Keratinocyte (primary cell): ENCODE results near the gene ZNF30. TPM values are rescaled to one million over a fixed set of nuclear protein-coding genes. Genes with fewer than 3 reads are reported as not detected.

Source experiments
- DNase-seq: peaks from one replicate; pipeline ENCODE4 v3.0.0-alpha.2; 2011; ENCODE audit warnings: low read depth, missing footprints, low spot score
- FAIRE-seq: peaks from 2 replicates; lab custom pipeline; 2011; peaks lifted over from hg19 to GRCh38; lab: Jason Lieb, UNC
- H2AFZ ChIP-seq: 2 replicates; pipeline ENCODE4 v1.6.0; 2012; ENCODE audit warnings: low read length, control low read depth, inconsistent platforms; ENCODE audit not compliant: control insufficient read depth
- H3K27ac ChIP-seq: 2 replicates; pipeline ENCODE4 v1.5.1; 2011; ENCODE audit warnings: low read length; ENCODE audit not compliant: control insufficient read depth, insufficient read depth
- H3K27me3 ChIP-seq: 3 replicates; pipeline ENCODE4 v1.6.0; 2011; ENCODE audit warnings: low read length; ENCODE audit not compliant: control insufficient read depth, insufficient read depth; ENCODE audit errors: extremely low read depth
- H3K36me3 ChIP-seq, 2 experiments: 2 replicates in 1 of 2; 3 replicates in 1 of 2; pipeline ENCODE4 v1.5.1; 2011; ENCODE audit warnings: low read length in 2 of 2, mild to moderate bottlenecking in 1 of 2; ENCODE audit not compliant: control insufficient read depth in 2 of 2, insufficient read depth in 2 of 2; ENCODE audit errors: extremely low read depth in 1 of 2
- H3K4me1 ChIP-seq: 3 replicates; pipeline ENCODE4 v1.5.1; 2011; ENCODE audit warnings: low read length; ENCODE audit not compliant: control insufficient read depth, insufficient read depth; ENCODE audit errors: extremely low read depth
- H3K4me2 ChIP-seq: 3 replicates; pipeline ENCODE4 v1.6.0; 2011; ENCODE audit warnings: low read depth, low read length; ENCODE audit not compliant: control insufficient read depth, insufficient read depth; ENCODE audit errors: extremely low read depth
- H3K4me3 ChIP-seq, 3 experiments: fragments of 200-600 bp in 1 of 3; sonication (generic) in 1 of 3; 2 replicates in 2 of 3; 3 replicates in 1 of 3; pipeline ENCODE4 v1.5.1; 2011 to 2016; ENCODE audit warnings: low read length in 3 of 3, mild to moderate bottlenecking in 3 of 3, control low read depth in 2 of 3, inconsistent platforms in 1 of 3, low read depth in 1 of 3, mixed read lengths in 1 of 3, mixed run types in 1 of 3, moderate library complexity in 1 of 3; ENCODE audit not compliant: control insufficient read depth in 2 of 3, insufficient read depth in 2 of 3; ENCODE audit errors: extremely low read depth in 1 of 3
- H3K79me2 ChIP-seq: 2 replicates; pipeline ENCODE4 v1.6.0; 2012; ENCODE audit warnings: low read length; ENCODE audit not compliant: control insufficient read depth, insufficient read depth
- H3K9ac ChIP-seq: 3 replicates; pipeline ENCODE4 v1.6.0; 2011; ENCODE audit warnings: low read length; ENCODE audit not compliant: control insufficient read depth, insufficient read depth; ENCODE audit errors: extremely low read depth
- H3K9me1 ChIP-seq: 3 replicates; pipeline ENCODE4 v1.6.0; 2011; ENCODE audit warnings: low read length; ENCODE audit not compliant: control insufficient read depth, insufficient read depth; ENCODE audit errors: extremely low read depth
- H3K9me3 ChIP-seq: 2 replicates; pipeline ENCODE4 v1.5.1; 2012; ENCODE audit warnings: low read depth, low read length; ENCODE audit not compliant: control insufficient read depth
- H4K20me1 ChIP-seq: 3 replicates; pipeline ENCODE4 v1.6.0; 2011; ENCODE audit warnings: low read length; ENCODE audit not compliant: control insufficient read depth, insufficient read depth; ENCODE audit errors: extremely low read depth
- CTCF ChIP-seq, 3 experiments: IDR thresholded peaks in 1 of 3; conservative IDR thresholded peaks in 1 of 3; optimal IDR thresholded peaks in 1 of 3; 2 replicates in 2 of 3; 3 replicates in 1 of 3; pipeline versions ENCODE3 to v1.5.1; 2011; ENCODE audit warnings: low read length in 3 of 3, mild to moderate bottlenecking in 3 of 3, moderate library complexity in 2 of 3, control low read depth in 1 of 3, inconsistent platforms in 1 of 3; ENCODE audit not compliant: insufficient read depth in 2 of 3; ENCODE audit errors: extremely low read depth in 1 of 3
- EZH2 ChIP-seq: IDR thresholded peaks from one replicate; pipeline ENCODE4 v1.6.1; 2012; ENCODE audit warnings: inconsistent platforms, mild to moderate bottlenecking, low read length, moderate library complexity
- dilution Hi-C: fragments of 300-500 bp; cut with MboI; formaldehyde crosslinking; loops from one replicate; pipeline ENCODE4 v1.7.0; 2020; ENCODE audit warnings: low sequenced_read_pairs; ENCODE audit not compliant: extremely low pct_ligation_motif_present
- polyA plus RNA-seq, 5 experiments: library from polyadenylated mRNA; depleted of rRNA in 3 of 5; stranded (reverse) in 3 of 5; stranded (forward) in 1 of 5; unstranded in 1 of 5; fragments of >200 nt; gene quantifications; 1 replicate in 1 of 5; 2 replicates in 3 of 5; 3 replicates in 1 of 5; pipeline versions ENCODE4 v1.2.1 to v1.2.3, GENCODE V29; 2011 to 2012; ENCODE audit warnings: missing spikeins in 2 of 5, low read depth in 1 of 5, low replicate concordance in 1 of 5

The ZNF30 gene
- polyA plus RNA-seq, 1 donor (not counting 4 experiments of a cell fraction or from before 2014, with no cell fraction given): 4.6 TPM

DNA sequence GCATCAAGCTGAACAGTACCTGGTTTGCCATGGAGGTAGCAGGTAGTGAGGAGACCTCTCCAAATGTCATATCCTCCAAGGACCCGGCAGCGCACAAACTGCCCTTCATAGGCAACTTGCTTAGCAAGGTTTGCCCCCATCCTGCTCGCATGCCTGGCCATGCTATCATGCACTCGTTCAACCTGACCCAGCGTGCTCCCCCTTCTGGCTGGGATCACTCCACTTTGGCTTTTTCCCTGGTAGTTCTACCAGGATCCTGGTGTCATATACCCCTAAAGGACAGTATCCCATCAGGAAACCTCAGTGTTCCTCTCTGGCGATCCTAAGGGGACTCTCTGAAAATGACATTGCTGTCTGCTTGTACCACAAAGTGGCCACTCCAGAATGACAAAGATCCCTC, 38.6 kb upstream of the ZNF30 start:
- no peak for DNase-seq
- H3K4me2 ChIP-seq: no peak overlapping the region
- no peaks in the 10 kb centered on the region for H3K36me3 ChIP-seq
- H2AFZ ChIP-seq: no peak overlapping the region
- no peak overlapping the region for H3K9ac ChIP-seq
- no peaks in the 10 kb centered on the region for H3K9me3 ChIP-seq
- no peak overlapping the region for H3K27ac ChIP-seq
- no peaks in the 10 kb centered on the region for H3K79me2 ChIP-seq
- no peak for FAIRE-seq
- dilution Hi-C loops: no loop called here
- TF ChIP-seq CTCF (optimal IDR thresholded peaks at IDR 0.05 in 1 of 3, IDR thresholded peaks at IDR 0.05 in 1 of 3, conservative IDR thresholded peaks at IDR 0.05 in 1 of 3; ENCODE audit: extremely low read depth in 1 of 3, insufficient read depth in 2 of 3, low read length in 3 of 3) (no peak), EZH2 (no peak)
- no peaks in the 10 kb centered on the region for H4K20me1 ChIP-seq
- no peak overlapping the region for H3K4me3 ChIP-seq
- H3K4me1 ChIP-seq: no peaks in the 10 kb centered on the region
- H3K9me1 ChIP-seq: no peaks in the 10 kb centered on the region
- no peaks in the 10 kb centered on the region for H3K27me3 ChIP-seq

DNA sequence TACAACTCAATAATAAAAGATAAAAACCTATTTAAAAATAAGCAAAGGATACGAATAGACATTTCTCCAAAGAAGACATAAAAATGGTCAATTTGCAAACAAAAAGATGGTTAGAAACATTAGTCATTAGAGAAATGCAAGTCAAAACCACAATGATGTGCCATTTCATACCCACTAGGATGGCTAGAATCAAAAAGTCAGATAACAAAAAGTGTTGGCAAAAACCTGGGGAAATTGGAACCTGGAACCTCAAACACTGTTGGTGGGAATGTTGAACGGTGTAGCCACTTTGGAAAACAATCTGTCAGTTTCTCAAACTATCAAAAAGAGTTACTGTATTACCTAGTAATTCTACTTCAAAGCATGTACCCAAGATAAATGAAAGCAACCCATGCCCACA, 26.5 kb upstream of the ZNF30 start:
- no peaks in the 10 kb centered on the region for H4K20me1 ChIP-seq
- FAIRE-seq (no peak), DNase-seq (no peak)
- no peak overlapping the region for H3K9ac ChIP-seq
- H3K9me1 ChIP-seq: no peaks in the 10 kb centered on the region
- H3K4me2 ChIP-seq: no peak overlapping the region
- no peaks in the 10 kb centered on the region for H3K36me3 ChIP-seq
- H3K4me3 ChIP-seq: no peak overlapping the region
- no peak for TF ChIP-seq CTCF (optimal IDR thresholded peaks at IDR 0.05 in 1 of 3, IDR thresholded peaks at IDR 0.05 in 1 of 3, conservative IDR thresholded peaks at IDR 0.05 in 1 of 3; ENCODE audit: extremely low read depth in 1 of 3, insufficient read depth in 2 of 3, low read length in 3 of 3)
- TF ChIP-seq EZH2: no peak
- dilution Hi-C loops: no loop called here
- H3K27ac ChIP-seq: no peak overlapping the region
- no peak overlapping the region for H2AFZ ChIP-seq
- H3K27me3 ChIP-seq: peaks cover 14% of the 10 kb centered on the region
- peaks cover 3% of the 10 kb centered on the region for H3K4me1 ChIP-seq
- no peaks in the 10 kb centered on the region for H3K79me2 ChIP-seq
- no peaks in the 10 kb centered on the region for H3K9me3 ChIP-seq
